Left lung (tissue), 10 donors: Measurements from ENCODE around the gene MRC2. TPM values are rescaled to one million over a fixed set of nuclear protein-coding genes. Genes with fewer than 3 reads are reported as not detected.

Experiments used
- ATAC-seq: fragments of 200-7000 bp; cut with Tn5 transposase; one replicate; pipeline ENCODE4 v1.9.1; 2020; ENCODE audit warnings: moderate library complexity
- DNase-seq, 4 donors: peaks; one replicate each; pipeline ENCODE4 v3.0.0-alpha.2; 2013 to 2020
- H3K27ac ChIP-seq, 2 donors: fragments of 200-600 bp; sonication (generic) in 1 of 2; one replicate each; pipeline versions ENCODE4 v1.5.0 to v1.8.0; 2020 to 2021
- H3K27me3 ChIP-seq, 2 donors: fragments of 200-600 bp; sonication (generic) in 1 of 2; one replicate each; pipeline versions ENCODE4 v1.5.0 to v1.8.0; 2020 to 2021
- H3K36me3 ChIP-seq, 2 donors: fragments of 200-600 bp; sonication (generic) in 1 of 2; one replicate each; pipeline versions ENCODE4 v1.5.0 to v1.8.0; 2020 to 2021
- H3K4me1 ChIP-seq, 2 donors: fragments of 200-600 bp; one replicate each; pipeline ENCODE4 v1.8.0; 2021
- H3K4me3 ChIP-seq, 2 donors: fragments of 200-600 bp; sonication (generic) in 1 of 2; one replicate each; pipeline versions ENCODE4 v1.5.0 to v1.8.0; 2020 to 2021; ENCODE audit warnings: mild to moderate bottlenecking in 1 of 2
- H3K9me3 ChIP-seq, 2 donors: fragments of 200-600 bp; sonication (generic) in 1 of 2; one replicate each; pipeline versions ENCODE4 v1.5.0 to v1.8.0; 2020 to 2021
- intact Hi-C, 2 donors: fragments of 100-400 bp; cut with DNase I; formaldehyde crosslinking; loops; one replicate each; pipeline versions ENCODE4 v1.11.2 to v1.14.2; 2022
- polyA plus RNA-seq, 6 donors: library from polyadenylated mRNA; unstranded; fragments of 120-200 nt; gene quantifications; one replicate each; pipeline ENCODE4 v1.2.1, GENCODE V29; 2013; ENCODE audit not compliant: insufficient read length in 6 of 6
- total RNA-seq, 2 donors: library from RNA; stranded (reverse); fragmentation: NEBNext Ultra II Directional; extraction: Animal tissue kit (Norgen Biotek cat#: 25700); gene quantifications; one replicate each; pipeline ENCODE4 v1.2.1, GENCODE V29; 2021
- TF ChIP-seq, protein P1 (sequence below), 2 donors: fragments of 200-600 bp; sonication (generic) in 1 of 2; IDR thresholded peaks; one replicate each; pipeline versions ENCODE4 v1.5.0 to v1.8.0; 2021; ENCODE audit warnings: antibody characterized with exemption in 2 of 2
- donor health status: DM: no; HTN: yes; CAD: no.
- donor health status: DM: no; HTN: no; CAD: no.

MRC2 gene
- total and polyA plus RNA-seq, 8 donors: 84.5 to 151 (median 101) TPM

DNA sequence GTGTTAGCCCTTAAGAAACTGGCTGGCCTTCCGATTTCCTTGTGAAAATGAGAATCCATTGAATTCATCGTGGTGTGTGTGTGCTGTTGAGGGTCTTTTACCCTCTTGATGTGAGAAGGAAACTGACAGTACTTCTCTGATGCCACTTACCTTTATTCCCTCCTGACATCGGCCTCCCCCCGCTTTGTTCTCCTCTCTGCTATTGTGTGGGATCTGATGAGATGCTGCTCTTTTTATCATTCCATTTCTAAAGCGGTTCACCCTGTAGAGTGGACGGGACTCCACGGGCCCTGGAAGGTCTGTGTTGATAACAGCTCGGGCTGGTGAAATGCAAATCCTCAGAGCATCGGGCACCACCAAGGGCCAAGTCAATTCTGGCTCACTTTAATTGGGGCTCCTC, 110.8 kb downstream of the MRC2 start:
- intact Hi-C loops: no loop called here
- ATAC-seq (no peak), DNase-seq (no peak)
- no peaks in the 10 kb centered on the region for H3K9me3 ChIP-seq
- no peaks in the 10 kb centered on the region for H3K4me1 ChIP-seq
- H3K4me3 ChIP-seq: no peak overlapping the region
- TF ChIP-seq, protein P1, sequence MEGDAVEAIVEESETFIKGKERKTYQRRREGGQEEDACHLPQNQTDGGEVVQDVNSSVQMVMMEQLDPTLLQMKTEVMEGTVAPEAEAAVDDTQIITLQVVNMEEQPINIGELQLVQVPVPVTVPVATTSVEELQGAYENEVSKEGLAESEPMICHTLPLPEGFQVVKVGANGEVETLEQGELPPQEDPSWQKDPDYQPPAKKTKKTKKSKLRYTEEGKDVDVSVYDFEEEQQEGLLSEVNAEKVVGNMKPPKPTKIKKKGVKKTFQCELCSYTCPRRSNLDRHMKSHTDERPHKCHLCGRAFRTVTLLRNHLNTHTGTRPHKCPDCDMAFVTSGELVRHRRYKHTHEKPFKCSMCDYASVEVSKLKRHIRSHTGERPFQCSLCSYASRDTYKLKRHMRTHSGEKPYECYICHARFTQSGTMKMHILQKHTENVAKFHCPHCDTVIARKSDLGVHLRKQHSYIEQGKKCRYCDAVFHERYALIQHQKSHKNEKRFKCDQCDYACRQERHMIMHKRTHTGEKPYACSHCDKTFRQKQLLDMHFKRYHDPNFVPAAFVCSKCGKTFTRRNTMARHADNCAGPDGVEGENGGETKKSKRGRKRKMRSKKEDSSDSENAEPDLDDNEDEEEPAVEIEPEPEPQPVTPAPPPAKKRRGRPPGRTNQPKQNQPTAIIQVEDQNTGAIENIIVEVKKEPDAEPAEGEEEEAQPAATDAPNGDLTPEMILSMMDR (IDR thresholded peaks at IDR 0.05): no peak
- H3K36me3 ChIP-seq: no peaks in the 10 kb centered on the region
- H3K27me3 ChIP-seq: no peaks in the 10 kb centered on the region
- H3K27ac ChIP-seq: no peak overlapping the region

DNA sequence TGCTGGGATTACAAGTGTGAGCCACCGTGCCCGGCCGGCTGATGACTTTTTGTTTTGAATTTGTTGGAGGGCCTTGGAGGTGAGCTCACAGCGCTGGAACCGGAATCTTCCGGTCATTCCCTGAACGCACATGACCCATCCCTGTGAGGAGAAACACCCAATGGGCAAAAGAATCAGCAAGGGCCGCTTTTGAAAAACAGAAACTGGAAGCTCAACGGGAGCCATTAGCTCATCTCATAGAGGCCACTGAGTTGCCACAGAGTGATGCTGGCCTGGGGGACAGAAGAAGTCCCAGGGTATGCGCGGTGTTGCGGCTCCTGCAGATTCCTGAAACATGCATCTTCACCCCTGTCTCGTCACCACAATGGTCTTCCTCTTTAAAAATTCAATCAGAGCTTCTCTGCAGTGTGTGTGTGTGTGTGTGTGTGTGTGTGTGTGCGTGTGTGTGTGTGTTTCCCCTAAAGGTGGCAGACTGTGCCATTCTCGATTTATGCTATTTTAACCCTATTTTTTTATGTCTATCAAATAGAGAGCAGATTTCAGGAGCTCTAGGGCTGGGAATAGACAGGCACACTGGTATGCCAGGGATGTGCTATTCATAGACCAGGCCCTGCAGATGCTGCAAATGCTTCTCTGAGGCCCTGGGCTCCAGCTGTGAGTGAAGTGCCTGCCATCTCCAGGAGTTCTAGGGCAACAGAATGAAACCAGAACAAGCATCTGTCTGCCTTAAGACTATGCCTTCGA, 112.3 kb downstream of the MRC2 start:
- no peak overlapping the region for H3K27ac ChIP-seq
- H3K4me3 ChIP-seq: no peak overlapping the region
- TF ChIP-seq, protein P1 (IDR thresholded peaks at IDR 0.05): no peak
- no peaks in the 10 kb centered on the region for H3K27me3 ChIP-seq
- H3K4me1 ChIP-seq: no peaks in the 10 kb centered on the region
- DNase-seq (no peak), ATAC-seq (no peak)
- H3K9me3 ChIP-seq: no peaks in the 10 kb centered on the region
- intact Hi-C loops: no loop called here
- H3K36me3 ChIP-seq: no peaks in the 10 kb centered on the region

DNA sequence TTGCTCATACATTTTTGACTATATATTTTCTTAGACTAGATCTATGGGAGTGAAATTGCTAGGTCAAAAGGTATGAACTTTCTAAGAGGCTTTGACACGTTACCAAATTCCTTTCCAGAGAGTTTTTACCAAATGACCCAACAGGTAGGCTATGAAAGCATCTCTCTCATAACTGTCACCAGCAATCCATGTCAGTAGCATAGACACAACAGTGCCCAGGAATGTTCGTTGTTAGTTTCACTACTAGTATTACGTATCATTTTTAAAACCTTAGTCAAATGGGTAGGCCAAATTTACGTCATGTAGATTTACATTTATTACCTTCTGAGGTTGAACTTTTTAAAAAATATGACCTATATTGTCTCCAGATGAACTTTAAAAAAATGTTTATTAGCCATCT, 113.8 kb downstream of the MRC2 start:
- Histone ChIP-seq H3K36me3 (no peaks in the 10 kb centered on the region), H3K4me3 (no peak overlapping the region), H3K9me3 (no peaks in the 10 kb centered on the region), H3K27me3 (no peaks in the 10 kb centered on the region), H3K27ac (no peak overlapping the region), H3K4me1 (no peaks in the 10 kb centered on the region)
- DNase-seq: no peak
- ATAC-seq: no peak
- intact Hi-C loops: no loop called here
- TF ChIP-seq, protein P1 (IDR thresholded peaks at IDR 0.05): no peak

Other genes with a start within 250 kb of the MRC2 start
- not detected for gene EFCAB3, start 247.1 kb upstream of the MRC2 start, total RNA-seq
- gene EFCAB3, start 247.1 kb upstream of the MRC2 start, polyA plus RNA-seq: under 1 TPM; 0.20 to 0.93 (median 0.43) TPM
- gene METTL2A, start 203.8 kb upstream of the MRC2 start, total RNA-seq: 10 to 100 TPM; 16.1 to 20.0 TPM
- 10 to 100 TPM; 18.5 to 21.2 (median 19.5) TPM for gene METTL2A, start 203.8 kb upstream of the MRC2 start, polyA plus RNA-seq
- 10 to 100 TPM; 32.2 to 34.7 TPM for gene TLK2, start 148.8 kb upstream of the MRC2 start, total RNA-seq
- gene TLK2, start 148.8 kb upstream of the MRC2 start, polyA plus RNA-seq: 10 to 100 TPM; 68.5 to 75.0 (median 70.0) TPM
- 1 to 10 TPM in 1 of 2 donors, under 1 TPM in 1; 0.52 to 2.3 TPM for gene MARCHF10, start 180.6 kb downstream of the MRC2 start, total RNA-seq
- gene MARCHF10, start 180.6 kb downstream of the MRC2 start, polyA plus RNA-seq: 1 to 10 TPM; 1.3 to 3.6 (median 1.9) TPM